ENCODE data around the gene OSBPL7. TPM values are rescaled to one million over a fixed set of nuclear protein-coding genes. Genes with fewer than 3 reads are reported as not detected.

OSBPL7 gene
- total and polyA plus RNA-seq, 2 of the 8 experiments (the other 6 are each of a cell fraction or from before 2014, with no cell fraction given): 7.2 to 8.9 TPM

DNA sequence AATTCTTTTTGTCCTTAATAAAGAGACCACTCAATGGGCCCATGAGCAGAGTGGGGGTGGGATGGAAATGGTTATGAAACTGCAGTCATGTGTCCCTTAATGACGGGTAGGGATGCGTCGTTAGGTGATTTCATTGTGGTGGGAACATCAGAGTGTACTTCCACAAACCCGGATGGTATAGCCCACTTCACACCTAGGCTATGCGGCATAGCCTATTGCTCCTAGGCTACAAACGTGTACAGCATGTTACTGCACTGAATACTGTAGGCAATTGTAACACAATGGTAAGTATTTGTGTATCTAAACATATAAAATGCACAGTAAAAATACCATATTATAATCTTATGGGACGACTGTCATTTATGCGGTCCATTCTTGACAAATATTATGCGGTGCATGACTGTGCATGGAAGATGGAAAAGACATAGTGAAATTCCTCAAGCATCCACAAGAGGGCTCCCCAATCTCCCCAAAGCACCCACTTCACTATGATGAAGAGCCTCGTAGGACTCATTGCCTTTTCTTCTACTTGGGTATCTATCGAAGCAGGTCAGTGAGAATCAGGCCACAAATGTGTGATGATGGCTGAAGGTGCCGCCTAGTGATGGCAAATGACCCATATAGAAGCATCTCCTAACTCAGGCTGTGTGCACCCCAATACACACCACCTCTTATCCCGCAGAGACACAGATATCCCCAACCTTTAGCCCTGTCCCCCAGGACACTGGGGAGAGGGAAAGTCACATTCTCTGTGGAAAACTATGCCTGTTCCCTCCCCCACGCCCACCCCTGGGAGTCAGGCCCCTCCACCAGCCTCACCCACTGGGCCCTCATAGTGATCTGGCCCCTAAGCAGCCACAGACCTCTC, 45.0 kb downstream of the OSBPL7 start:
- Histone ChIP-seq H2BK12ac (ENCODE audit: low read depth, low read length) (no peak overlapping the region), H3K23ac (ENCODE audit: insufficient read length) (no peak overlapping the region), H4K8ac (ENCODE audit: extremely low read depth, insufficient read depth, low read length) (no peak overlapping the region), H2BK120ac (replicated peaks; ENCODE audit: low read depth, low read length) (no peak overlapping the region), H2BK5ac (ENCODE audit: low read depth, low read length) (no peak overlapping the region), H3K14ac (ENCODE audit: insufficient read length) (no peak overlapping the region), H3K56ac (replicated peaks; ENCODE audit: insufficient read length, low read depth, low read length) (no peak overlapping the region), H4K20me1 (replicated peaks in 1 of 2; ENCODE audit: control insufficient read depth in 1 of 2, insufficient read depth in 2 of 2, low read length in 2 of 2) (peaks cover 0 to 2% of the 10 kb centered on the region in 2 experiments), H2BK20ac (ENCODE audit: low read length) (no peak overlapping the region), H3K79me2 (ENCODE audit: control insufficient read depth in 1 of 2, insufficient read depth in 2 of 2, low read length in 2 of 2) (no peaks in the 10 kb centered on the region), H3K4me3 (ENCODE audit: extremely low read depth in 1 of 4, insufficient read depth in 2 of 4, low read depth in 3 of 4, low read length in 4 of 4) (no peak overlapping the region), H3K4me2 (ENCODE audit: insufficient read depth in 1 of 2, low read depth in 2 of 2, low read length in 2 of 2) (no peak overlapping the region), H3K9ac (replicated peaks in 1 of 4; ENCODE audit: extremely low read depth in 1 of 4, low read depth in 3 of 4, low read length in 3 of 4) (no peak overlapping the region), H4K91ac (replicated peaks; ENCODE audit: insufficient read length, low read length) (no peak overlapping the region), H3K23me2 (ENCODE audit: low read depth, low read length) (no peaks in the 10 kb centered on the region), H3K9me3 (ENCODE audit: insufficient read depth in 2 of 2, low read depth in 1 of 2, low read length in 1 of 2) (no peaks in the 10 kb centered on the region), H3K18ac (ENCODE audit: extremely low read depth, low read length) (no peak overlapping the region), H2BK15ac (ENCODE audit: low read length) (no peak overlapping the region), H3K27ac (ENCODE audit: low read depth, low read length) (no peak overlapping the region), H3K36me3 (ENCODE audit: control insufficient read depth in 2 of 4, insufficient read depth in 4 of 4, low read length in 3 of 4) (no peaks in the 10 kb centered on the region), H4K5ac (ENCODE audit: insufficient read length, low read depth, low read length) (no peak overlapping the region), H3K79me1 (ENCODE audit: low read depth, low read length) (no peaks in the 10 kb centered on the region), H2AK5ac (ENCODE audit: low read depth, low read length) (no peak overlapping the region), H3K4me1 (replicated peaks in 1 of 4; ENCODE audit: control insufficient read depth in 3 of 4, insufficient read depth in 4 of 4, low read length in 3 of 4) (no peaks in the 10 kb centered on the region), H3K27me3 (replicated peaks in 1 of 4; ENCODE audit: control insufficient read depth in 3 of 4, extremely low read depth in 1 of 4, insufficient read depth in 3 of 4, low read length in 3 of 4) (peaks cover 0 to 16% (median 10%) of the 10 kb centered on the region in 4 experiments; a peak in 6 of 7 replicates), H3K4ac (replicated peaks; ENCODE audit: insufficient read length, low read depth, low read length) (no peak overlapping the region), H2AFZ (ENCODE audit: low read length) (no peak overlapping the region)
- 42% methylated on average over 13 of the region's 14 CpGs; no CpG with 5 or more reads in 1 of the 2 experiments for WGBS, 2 experiments (ENCODE audit: extremely low coverage in 1 of 2, insufficient coverage in 1 of 2, insufficient read length in 1 of 2, insufficient replicate concordance in 2 of 2, low coverage in 1 of 2, low lambda C conversion rate in 2 of 2, missing lambda C conversion rate in 1 of 2)
- CTCF ChIA-PET (ENCODE audit: partially characterized antibody): interaction anchor here (0.7 to 8.2 kb wide), 20 partner anchors 9 to 108 kb away, joined by 3 to 57 read pairs (median 4); partner anchors contain the start of genes LRRC46, MRPL10 and SCRN2
- FAIRE-seq (peak; percentile 95), DNase-seq (ENCODE audit: low read depth in 1 of 2, low spot score in 2 of 2) (no peak)
- TF ChIP-seq, protein P1, sequence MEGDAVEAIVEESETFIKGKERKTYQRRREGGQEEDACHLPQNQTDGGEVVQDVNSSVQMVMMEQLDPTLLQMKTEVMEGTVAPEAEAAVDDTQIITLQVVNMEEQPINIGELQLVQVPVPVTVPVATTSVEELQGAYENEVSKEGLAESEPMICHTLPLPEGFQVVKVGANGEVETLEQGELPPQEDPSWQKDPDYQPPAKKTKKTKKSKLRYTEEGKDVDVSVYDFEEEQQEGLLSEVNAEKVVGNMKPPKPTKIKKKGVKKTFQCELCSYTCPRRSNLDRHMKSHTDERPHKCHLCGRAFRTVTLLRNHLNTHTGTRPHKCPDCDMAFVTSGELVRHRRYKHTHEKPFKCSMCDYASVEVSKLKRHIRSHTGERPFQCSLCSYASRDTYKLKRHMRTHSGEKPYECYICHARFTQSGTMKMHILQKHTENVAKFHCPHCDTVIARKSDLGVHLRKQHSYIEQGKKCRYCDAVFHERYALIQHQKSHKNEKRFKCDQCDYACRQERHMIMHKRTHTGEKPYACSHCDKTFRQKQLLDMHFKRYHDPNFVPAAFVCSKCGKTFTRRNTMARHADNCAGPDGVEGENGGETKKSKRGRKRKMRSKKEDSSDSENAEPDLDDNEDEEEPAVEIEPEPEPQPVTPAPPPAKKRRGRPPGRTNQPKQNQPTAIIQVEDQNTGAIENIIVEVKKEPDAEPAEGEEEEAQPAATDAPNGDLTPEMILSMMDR (IDR thresholded peaks at IDR 0.05; ENCODE audit: control extremely low read depth in 1 of 3, insufficient read depth in 1 of 3, low read depth in 1 of 3, low read length in 3 of 3): peak in 2 of 3 experiments; percentile 72 to 76; a peak in 3 of 4 replicates
- TF ChIP-seq RAD21 (IDR thresholded peaks at IDR 0.05 in 1 of 2, conservative IDR thresholded peaks at IDR 0.05 in 1 of 2; ENCODE audit: low read depth in 2 of 2, low read length in 2 of 2) (peak; percentile 65 to 76), CBX5 (IDR thresholded peaks at IDR 0.05; ENCODE audit: low read depth, low read length) (no peak)
- POLR2A ChIA-PET (ENCODE audit: partially characterized antibody): interaction anchor here (0.5 kb wide), 1 partner anchor 30 kb away, joined by 3 read pairs; no protein-coding TSS in a partner anchor
